ENCODE measurements around the gene CSRNP2. TPM values are rescaled to one million over a fixed set of nuclear protein-coding genes. Genes with fewer than 3 reads are reported as not detected.

The CSRNP2 gene
- 15.0 and 19.2 TPM in 2 replicates for total RNA-seq

GRCh38 chr12:51083126-51083833, at the start of gene CSRNP2:
Gene CSRNP2 (minus strand): TSS chr12:51083596. CDS start chr12:51076561, 7,035 bp downstream.

DNA sequence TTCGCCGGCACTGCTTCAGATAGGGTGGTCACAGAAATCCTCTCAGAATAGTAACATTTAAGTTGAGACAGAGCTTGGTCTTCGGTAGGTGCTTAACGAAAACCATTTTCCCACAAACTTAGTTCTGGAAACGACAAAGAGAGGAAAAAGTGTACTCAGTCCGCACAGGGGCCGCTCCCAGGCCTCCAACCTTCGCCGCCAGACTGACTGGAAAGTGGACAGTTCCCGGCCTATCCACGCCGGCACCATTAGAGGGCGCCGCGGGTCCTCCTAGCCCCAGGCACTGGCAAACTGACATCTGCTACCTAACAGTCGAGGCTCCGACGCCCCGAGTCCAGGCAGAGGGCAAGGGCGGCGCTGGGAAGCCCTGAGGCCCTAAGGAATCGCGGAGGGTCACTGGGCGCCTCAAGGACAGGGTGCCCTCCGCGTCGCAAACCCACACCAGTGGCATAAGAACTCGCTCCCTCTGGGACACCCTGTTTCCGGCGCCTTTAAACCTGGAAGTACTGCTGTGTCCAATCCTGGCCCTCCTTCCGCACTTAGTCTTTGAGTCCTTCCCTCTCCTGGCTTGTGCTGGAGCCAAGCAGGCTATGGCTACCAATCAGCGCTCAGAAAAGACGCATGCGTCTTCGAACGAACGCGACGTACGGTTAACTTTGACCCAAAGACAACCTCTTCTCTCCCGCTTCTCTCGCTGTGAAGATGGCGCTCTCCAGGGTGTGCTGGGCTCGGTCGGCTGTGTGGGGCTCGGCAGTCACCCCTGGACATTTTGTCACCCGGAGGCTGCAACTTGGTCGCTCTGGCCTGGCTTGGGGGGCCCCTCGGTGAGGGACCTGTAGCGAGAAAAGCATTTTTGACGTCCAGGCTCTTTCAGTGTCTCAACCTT, 35.5 kb downstream of the CSRNP2 start, which contains the start of gene LETMD1:
LETMD1 (plus strand) TSS at position 673 of the 886 bp plus-strand sequence; CDS start at position 703, 30 bp downstream.

GRCh38 chr12:51025836-51026638, 57.4 kb downstream of the CSRNP2 start, which contains the start of gene SLC11A2:
Gene SLC11A2 (minus strand): TSS chr12:51026384. CDS start chr12:51010728, 15,656 bp downstream.

Other genes with a start within 250 kb of the CSRNP2 start
- gene TMPRSS12, start 240.7 kb downstream of the CSRNP2 start, total RNA-seq, result not detected in 2 replicates
- gene HIGD1C, start 131.1 kb downstream of the CSRNP2 start, total RNA-seq, result not detected in 2 replicates
- 20.5 and 23.7 TPM in 2 replicates for gene SLC11A2, start 57.2 kb downstream of the CSRNP2 start, total RNA-seq
- gene LETMD1, start 35.3 kb downstream of the CSRNP2 start, total RNA-seq, result 15.1 and 15.3 TPM in 2 replicates
- gene TFCP2, start 89.5 kb upstream of the CSRNP2 start, total RNA-seq, result 8.3 and 9.5 TPM in 2 replicates
- 1.5 and 1.9 TPM in 2 replicates for gene POU6F1, start 134.5 kb upstream of the CSRNP2 start, total RNA-seq
- gene DAZAP2, start 155.2 kb upstream of the CSRNP2 start, total RNA-seq, result 210 and 217 TPM in 2 replicates
- gene SMAGP, start 186.8 kb upstream of the CSRNP2 start, total RNA-seq, result 36.0 and 40.8 TPM in 2 replicates
- gene BIN2, start 240.6 kb upstream of the CSRNP2 start, total RNA-seq, result not detected in 2 replicates